ENCODE data around the gene MLLT10.
"Not testable (repeated sequence)": the region's sequence is repeated elsewhere in the genome, so short reads cannot be mapped to it uniquely, and the experiment has no call there.

Gene MLLT10

DNA sequence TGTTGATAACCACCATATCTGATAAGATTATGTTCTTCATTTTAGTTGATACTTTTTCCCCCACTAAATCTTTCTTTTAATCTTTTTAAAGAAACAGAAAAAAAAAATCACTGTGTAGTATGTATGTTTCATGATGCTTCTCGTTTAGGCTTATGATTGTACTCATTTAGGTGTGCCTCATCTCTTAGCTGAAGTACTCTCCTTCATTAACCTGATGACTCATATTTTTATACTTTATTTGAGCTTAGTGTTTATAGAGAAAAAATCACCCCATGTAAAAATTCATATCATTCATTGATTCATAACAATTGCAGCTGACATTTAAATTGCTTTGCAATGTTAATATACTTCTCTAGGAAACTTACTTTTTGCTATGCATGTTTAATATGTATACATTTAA lies 158.9 kb downstream of the MLLT10 start:
- no peak for DNase-seq

DNA sequence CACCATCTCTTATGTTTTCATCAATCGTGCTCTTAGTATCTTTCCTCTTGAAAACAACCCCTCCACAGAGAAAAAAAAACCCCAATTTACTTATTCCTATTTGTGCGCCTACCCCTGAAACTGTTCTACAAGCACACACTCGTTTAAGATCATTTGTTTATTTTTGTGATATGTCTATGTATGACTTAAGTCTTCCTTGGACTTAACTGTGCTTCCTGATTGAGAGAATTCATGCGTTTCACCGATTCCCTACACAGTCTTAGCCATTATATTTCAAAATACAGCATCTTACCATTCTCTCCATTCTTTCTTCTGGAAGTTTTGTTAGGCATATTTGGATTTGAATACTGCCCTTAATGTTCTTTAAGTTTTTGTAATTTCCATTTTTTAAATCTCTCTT lies 159.4 kb downstream of the MLLT10 start:
- DNase-seq, result no peak

DNA sequence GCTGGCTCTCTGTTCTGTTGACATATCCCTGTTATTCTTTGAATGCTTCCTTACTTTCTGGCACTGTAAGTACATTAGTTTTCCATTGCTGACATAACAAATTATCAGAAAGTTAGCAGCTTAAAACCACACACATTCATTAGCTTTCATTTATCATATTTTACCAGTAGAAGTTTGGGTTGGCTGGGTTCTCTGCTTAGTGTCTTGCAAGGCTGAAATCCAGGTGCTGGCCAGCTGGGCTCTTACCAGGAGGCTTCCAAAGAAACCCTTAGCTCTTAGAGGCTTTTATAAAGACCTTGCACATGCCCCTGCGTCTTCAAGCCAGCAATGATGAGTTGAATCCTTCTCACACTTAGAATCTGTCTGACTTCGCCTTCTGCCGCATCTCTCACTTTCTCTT lies 160.6 kb downstream of the MLLT10 start:
- DNase-seq, result no peak

DNA sequence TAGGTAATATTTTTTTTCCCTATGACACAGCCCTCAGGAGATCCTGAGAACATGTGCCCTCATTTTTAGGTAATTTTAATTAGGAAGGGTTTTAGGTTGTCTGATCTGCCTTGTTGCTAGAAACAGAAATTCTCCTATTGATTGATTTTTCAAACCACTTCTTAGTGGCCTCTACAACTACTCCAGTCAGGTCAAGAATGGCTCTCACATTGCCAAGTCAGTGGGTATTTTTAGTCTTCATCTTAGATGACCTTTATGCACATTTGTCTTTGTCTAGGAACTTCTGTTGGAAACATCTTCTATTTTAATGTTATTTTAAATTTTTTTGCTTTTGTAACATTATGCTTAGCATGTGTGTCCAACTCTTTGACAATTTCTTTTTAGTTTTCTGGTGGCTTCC lies 162.3 kb downstream of the MLLT10 start:
- DNase-seq, result no peak

DNA sequence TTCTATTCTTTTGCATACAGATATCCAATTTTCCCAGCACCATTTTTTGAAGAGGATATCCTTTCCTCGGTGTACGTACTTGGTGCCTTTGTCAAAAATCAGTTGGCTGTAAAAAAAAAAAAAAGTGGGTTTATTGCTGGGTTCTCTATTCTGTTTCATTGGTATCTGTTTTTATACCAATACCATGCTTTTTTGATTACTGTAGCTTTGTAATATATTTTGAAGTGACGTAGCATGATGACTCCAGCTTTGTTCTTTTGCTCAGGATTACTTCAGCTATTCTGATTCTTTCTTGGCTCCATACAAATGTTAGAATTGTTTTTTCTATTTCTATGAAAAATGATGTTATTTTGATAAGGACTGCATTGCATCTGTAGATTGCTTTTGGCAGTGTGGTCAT lies 165.5 kb downstream of the MLLT10 start:
- no peak for DNase-seq

DNA sequence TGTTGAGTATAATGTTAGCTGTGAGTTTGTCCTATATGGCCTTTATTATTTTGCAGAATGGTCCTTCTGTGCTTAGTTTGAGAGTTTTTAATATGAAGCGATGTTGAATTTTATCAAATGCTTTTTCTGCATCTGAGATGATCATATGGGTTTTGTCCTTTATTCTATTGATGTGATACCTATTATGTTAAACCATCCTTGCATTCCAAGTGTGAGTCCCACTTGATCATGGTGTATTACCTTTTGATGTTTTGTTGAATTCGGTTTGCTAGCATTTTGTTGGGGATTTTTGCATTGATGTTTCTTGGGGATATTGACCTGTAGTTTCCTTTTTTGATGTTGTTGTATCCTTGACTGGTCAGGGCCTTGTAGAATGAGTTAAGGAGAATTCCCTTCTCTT lies 166.4 kb downstream of the MLLT10 start:
- DNase-seq, result no peak

DNA sequence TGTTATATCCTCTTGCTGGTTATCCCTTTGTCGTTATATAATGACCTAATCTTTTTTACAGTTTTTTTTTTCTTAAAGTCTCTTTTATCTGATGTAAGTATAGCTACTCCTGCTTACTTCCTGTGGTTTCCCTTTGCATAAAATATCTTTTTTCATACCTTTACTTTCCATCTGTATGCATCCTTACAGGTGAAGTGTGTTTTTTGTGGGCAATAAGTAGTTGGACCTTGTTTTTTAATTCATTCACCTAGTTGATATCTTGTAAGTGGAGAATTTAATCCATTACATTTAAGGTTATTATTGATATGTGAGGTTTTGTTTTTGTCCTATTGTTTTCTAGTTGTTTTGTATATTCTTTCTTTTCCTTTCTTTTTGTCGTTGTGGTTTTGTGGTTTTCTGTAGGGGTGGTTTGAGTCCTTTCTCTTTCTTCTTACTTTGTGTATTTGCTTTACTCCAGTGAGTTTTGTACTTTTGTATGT lies 168.6 kb downstream of the MLLT10 start:
- DNase-seq, result no peak

DNA sequence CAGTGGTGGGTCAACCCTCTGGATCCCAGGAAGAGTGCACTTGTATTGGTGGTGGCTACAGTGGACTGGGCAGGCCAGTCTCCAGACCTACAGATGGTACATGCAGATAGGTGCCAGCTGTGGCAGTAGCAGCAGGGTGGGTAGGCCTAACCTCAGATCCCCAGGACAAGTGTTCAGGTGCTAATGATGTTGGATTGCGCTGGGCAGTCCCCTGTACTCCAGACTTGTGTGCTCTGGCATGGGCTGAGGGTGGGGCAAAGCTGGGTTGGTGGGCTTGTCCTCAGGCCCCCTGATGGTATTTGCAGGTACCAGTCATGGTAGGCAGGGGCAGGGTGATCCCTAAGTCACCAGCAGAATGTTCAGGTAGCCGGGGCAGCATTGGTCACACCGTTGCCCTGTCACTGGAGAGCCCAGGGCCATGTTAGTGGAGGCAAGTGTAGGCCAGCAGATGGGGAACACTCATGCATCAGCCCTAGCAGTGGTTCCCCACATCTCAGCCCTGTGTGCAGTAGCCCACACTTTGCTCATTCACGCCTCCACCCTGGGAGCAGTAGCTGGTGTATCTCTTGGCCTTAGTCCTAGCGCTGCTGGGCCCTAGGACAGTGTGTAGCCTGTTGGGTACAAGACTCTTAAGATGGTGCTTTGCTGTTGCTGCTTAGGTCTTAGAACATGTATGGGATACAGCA lies 171.3 kb downstream of the MLLT10 start:
- no peak for DNase-seq

DNA sequence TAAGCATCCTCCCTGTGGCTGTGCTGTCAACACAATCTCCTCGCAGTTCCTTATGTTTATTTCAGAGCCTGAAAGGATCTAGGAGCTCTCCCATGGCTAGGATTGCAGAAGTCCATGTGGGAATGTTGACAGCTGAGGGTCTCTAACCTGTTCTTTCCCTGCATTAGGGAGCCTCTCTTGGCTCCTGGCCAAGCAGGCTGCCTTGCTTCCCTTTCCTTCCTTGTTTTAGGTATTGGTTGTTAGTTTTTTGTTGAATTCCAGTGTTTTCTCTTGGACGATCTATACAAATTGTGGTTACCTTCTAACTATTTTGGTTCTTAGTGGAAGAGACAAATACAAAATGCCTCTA lies 171.8 kb downstream of the MLLT10 start:
- DNase-seq, result no peak

DNA sequence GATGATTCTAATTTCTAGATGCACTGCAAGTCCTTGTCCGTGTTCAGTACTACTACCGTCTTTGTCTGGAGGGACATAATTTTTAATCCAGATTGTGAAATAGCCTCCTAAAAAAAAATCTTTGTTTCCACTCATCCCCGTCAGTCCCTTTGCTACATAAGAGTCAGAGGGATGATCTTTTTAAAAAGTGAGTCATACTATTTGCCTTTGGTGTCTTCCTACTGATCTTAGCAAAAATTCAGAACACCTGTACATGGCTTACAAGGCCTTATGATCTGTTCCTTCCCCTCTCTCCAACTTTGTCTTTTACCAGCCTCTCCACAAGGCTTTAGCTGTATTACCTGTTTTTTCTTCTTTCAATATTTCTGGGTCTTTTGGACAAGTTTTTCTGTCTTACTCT lies 173.5 kb downstream of the MLLT10 start:
- no peak for DNase-seq

DNA sequence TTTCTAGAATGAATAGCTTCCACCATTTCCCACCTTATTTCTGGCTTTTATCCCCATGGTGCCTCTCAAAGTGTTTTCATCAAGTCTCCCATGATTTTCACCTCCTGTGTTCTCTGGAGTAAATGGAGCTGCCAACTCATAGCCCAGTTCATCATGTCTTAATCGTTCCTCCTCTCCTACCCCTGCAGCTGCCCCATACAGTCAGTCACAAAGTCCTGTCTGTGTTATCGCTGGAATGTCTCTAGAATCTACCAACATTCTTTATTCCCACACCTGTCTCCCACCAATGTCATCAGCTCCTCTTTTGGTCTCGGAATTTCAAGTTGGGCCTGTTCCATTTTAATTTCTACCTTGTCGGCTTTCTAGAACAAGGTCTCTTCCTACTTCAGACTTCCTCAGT lies 178.9 kb downstream of the MLLT10 start:
- DNase-seq, result no peak

DNA sequence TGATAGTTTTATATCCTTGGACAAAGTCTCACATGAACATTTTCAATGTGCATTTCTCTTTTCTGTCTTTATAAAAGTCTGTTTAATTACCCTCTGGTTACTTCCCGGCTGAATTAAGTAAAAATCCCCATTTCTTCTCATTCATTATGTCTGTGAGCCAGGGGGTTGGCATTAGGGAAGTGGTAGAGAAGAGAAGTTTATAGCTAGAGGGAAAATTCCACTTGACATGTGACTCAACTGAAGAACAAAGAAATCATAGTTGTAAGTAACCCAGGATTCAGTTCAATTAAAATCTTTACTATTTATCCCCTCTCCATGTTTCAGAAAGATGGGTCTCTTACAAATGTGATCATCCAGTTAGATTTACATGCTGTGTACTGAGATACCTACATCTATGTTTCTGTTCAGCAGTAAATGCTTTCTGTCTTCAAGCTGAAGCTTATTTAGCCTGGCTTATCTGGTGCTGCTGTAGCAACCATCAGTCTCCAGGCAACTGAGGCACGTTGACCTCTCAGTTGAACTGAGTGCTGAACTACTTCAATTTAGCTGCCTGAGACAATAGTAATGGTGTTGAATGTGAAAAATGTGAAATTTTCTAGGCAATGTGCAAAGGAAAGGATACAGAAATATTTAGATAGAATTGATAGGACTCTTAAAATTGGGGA lies 181.6 kb downstream of the MLLT10 start:
- no peak for DNase-seq

DNA sequence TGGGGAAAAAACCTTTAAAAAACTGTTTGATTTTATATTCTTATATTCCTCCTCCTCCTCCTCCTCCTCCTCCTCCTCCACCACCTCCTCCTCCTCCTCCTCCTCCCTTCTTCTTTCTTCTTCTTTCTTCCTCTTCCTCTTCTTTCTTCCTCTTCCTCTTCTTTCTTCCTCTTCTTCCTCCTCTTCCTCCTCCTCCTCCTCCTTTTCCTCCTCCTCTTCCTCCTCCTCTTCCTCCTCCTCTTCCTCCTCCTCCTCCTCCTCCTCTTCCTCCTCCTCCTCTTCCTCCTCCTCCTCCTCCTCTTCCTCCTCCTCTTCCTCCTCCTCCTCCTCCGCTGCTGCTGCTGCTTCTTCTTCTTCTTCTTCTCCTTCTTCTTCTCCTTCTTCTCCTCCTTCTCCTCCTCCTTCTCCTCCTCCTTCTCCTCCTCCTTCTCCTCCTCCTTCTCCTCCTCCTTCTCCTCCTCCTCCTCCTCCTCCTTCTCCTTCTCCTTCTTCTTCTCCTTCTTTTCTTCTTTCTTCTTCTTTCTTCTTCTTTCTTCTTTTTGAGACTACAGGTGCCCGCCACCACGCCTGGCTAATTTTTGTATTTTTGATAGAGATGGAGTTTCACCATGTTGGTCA lies 183.5 kb downstream of the MLLT10 start:
- not testable (repeated sequence) for DNase-seq

DNA sequence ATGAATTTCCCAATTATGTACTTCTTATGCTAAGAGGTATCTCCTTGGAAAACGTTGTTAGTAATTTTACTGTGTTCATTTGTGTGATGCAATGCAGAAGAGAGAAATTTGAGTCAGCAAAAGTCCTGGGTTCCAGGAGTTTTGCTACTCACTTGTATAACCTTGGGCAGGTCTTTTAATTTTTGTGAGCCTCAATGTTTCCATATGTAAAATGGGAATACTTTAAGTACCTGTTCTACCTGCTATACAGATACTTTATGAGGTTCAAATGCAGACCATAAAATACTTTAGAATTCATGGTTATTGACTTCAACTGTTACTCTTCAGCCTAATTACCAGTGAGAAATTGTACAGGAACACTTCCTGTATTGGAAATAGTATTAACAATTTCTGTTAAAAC lies 185.5 kb downstream of the MLLT10 start:
- no peak for DNase-seq

DNA sequence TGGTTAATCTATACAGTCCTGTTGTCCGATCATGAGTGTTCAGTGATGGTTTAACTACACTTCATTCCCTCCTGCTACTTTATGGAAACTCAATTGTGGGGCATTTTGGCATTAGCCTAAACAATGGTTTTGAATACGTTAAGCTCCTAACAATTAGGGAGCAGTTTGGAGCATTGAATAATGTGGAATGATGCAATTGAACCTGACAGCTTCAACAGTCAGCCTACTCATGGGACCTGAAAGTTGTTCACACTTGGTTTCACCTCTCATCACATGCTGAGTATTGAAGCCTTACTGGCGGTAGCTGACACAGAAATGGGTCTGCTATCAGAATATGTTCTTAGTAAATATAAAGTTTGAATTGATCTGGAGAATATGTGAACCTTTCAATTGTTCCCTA lies 186.1 kb downstream of the MLLT10 start:
- DNase-seq, result no peak

DNA sequence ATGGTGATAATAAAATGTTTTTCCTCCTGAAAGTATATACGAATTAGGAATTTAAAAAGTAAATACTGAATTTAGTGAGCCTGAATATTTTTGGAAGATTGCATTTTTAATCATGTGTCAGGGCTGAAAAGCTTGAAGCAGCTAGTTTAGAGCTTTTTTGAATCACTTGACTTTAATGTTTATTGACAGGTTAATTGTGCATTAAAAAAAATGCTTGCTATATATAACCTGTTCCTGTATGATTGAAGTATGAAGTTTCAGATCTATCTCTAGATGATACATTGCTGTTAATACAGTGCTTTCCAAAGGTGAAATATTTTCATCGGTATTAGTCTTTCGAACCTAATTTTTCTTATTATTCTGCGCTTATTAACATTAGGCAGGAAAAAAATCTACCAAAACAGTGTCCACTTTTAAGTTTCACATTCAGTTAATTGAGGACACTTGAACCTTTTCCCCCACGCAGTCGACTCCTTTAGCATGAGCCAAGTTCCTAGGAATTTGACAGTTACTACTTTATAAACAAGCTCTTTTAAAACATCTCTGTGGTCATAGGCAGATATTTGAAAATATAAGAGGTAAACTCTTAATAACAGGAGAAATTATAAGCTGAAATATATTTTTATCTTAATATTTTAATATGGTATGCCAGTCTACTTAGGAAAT lies 187.1 kb downstream of the MLLT10 start:
- no peak for DNase-seq

DNA sequence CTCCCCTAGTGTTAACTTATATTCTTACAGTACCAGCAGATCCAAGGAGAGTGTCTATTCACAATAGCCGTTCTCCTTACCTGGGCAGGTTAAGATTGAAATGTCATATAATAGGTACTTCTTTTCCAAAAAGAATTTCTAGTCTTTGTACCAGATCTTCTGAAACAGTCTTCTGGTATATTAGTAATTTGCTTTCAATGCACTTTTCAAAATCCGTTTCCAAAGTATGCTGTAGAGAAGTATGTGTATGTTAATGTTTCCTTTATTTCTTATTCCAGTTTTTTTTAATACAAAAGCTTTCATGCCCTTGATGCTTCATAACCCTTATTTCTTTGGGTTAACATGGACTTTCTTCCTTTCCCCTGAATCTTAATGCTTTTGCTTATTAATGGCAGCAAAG lies 188.2 kb downstream of the MLLT10 start:
- no peak for DNase-seq

DNA sequence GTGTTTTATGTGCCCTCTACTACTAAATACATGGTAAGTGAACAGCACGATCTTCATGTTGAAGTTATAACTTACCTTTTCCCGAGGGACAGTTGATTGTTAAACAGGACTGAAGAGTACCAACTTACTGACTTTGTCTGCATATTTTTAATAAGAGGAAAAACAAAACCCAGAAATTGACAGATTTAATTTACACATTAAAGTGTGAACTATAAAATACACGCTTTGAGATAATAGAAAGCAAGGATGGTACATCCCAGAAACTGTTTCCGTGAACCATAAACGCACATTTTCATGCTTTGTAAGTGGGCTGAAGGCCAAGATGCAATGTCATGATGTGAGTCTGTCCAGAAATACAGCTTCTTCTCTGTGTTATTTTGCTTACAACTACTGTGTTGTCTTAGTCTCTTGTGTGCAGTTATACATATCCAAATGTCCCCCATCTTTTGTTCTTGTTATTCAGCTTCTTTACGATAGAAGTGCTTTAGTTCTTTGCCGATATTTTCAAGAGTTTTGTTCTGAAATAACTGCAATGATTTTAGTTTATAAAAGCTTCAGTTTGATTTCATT lies 190.1 kb downstream of the MLLT10 start:
- no peak for DNase-seq

DNA sequence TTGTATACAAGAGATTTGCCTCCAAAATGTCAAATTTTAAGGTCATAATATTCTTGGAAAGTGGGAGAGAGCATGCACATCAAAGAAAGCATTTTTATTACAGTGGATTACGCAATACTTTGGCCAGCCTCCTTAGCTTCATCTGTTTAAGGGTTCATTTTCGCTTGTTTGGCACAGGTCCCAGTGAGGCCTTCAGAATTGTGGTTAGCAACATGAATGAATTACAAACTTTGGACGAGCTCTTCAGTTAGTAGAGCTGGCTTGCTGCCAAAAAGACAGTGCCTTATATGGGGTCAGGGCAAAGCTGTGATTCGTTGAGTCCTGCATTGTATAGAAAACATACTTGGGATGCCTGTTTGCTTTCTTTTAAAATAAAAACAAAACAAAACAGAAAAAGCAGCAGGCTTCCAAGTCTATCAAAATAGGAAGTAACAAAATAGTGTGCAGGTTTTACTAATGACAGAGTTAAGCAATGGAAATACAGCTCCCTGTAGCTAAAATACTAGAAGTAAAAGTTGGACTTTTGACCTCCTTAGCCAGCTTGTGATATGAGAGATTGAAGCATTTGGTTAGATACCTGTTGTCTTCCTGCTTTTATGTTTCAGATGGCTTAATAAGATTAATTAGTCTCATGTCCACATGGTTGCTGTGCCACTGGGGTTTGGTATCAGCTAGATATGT lies 190.8 kb downstream of the MLLT10 start:
- peak in 44 of 51 donors; percentile 9 to 90 (median 66) for DNase-seq

DNA sequence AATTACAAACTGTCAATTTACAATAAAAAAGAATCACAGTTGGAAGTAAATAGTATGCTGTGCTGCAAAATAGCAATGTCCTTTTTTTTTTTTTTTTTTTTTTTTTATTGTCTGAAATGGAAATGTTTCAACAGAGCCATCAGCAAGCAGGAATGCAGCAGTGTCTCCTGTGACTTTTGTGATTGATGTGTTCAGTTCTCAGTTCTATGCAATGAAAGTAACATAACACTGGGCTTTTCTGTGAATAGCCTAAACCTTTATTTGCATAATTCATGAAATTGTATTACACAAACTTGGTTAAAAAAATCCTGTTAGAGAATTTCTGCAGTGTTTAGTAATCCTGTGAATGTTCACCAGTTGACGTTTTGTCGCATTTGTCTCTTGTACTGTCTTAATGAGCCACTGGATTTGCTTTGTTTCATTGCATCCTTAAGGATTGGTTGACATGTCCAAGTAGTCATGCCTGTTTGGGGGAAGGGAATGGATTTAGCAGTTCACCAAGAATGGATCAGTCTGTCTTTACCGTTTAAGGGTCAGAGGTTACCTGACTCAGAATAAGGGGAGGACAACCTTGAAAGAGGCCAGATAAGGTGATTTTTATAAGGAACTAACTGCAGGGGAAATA lies 192.7 kb downstream of the MLLT10 start:
- DNase-seq, result no peak

Data from hypothalamus (tissue), 51 donors.